Neural cell (in vitro differentiated cells): ENCODE measurements around the gene ADCY1. TPM values are rescaled to one million over a fixed set of nuclear protein-coding genes. Genes with fewer than 3 reads are reported as not detected.

Experiments used
- H2AFZ ChIP-seq: fragments of 200-600, 300-800 bp; sonication (generic), shearing (Covaris generic); 2 replicates; pipeline ENCODE4 v1.6.0; 2014; ENCODE audit warnings: low read depth, mild to moderate bottlenecking, antibody characterized with exemption, low read length, moderate library complexity
- H3F3A ChIP-seq: fragments of 200-600 bp; shearing (Covaris generic); 2 replicates; pipeline ENCODE4 v1.6.1; 2016; ENCODE audit warnings: mild to moderate bottlenecking, moderate library complexity, mixed read lengths, antibody characterized with exemption, low read length; ENCODE audit not compliant: insufficient read depth, poor library complexity, severe bottlenecking
- H3K27ac ChIP-seq: fragments of 200-600, 300-800 bp; sonication (generic), shearing (Covaris generic); 2 replicates; pipeline ENCODE4 v1.5.1; 2014; ENCODE audit warnings: mild to moderate bottlenecking, low read length, moderate library complexity
- H3K27me3 ChIP-seq: fragments of 300-800, 200-600 bp; sonication (generic), shearing (Covaris generic); 2 replicates; pipeline ENCODE4 v1.6.0; 2014; ENCODE audit warnings: mild to moderate bottlenecking, low read depth, low read length, moderate library complexity; ENCODE audit not compliant: insufficient read depth
- H3K36me3 ChIP-seq: fragments of 300-800, 200-600 bp; sonication (generic), shearing (Covaris generic); 2 replicates; pipeline ENCODE4 v1.5.1; 2014; ENCODE audit warnings: mild to moderate bottlenecking, antibody characterized with exemption, low read length, moderate library complexity; ENCODE audit not compliant: insufficient read depth
- H3K4me2 ChIP-seq: fragments of 300-800, 200-600 bp; sonication (generic), shearing (Covaris generic); 2 replicates; pipeline ENCODE4 v1.6.0; 2014; ENCODE audit warnings: mild to moderate bottlenecking, low read length
- H3K4me3 ChIP-seq: fragments of 300-800, 200-600 bp; sonication (generic), shearing (Covaris generic); 2 replicates; pipeline ENCODE4 v1.5.1; 2014; ENCODE audit warnings: mild to moderate bottlenecking, low read length, moderate library complexity
- H3K79me2 ChIP-seq: fragments of 200-600 bp; shearing (Covaris generic); replicated peaks from 2 replicates; pipeline ENCODE4 v1.6.0; 2014; ENCODE audit warnings: mild to moderate bottlenecking, low read length, moderate library complexity; ENCODE audit not compliant: insufficient read depth
- H3K9ac ChIP-seq: fragments of 300-800, 200-600 bp; sonication (generic), shearing (Covaris generic); 2 replicates; pipeline ENCODE4 v1.6.1; 2016; ENCODE audit warnings: mild to moderate bottlenecking, low read length, mixed read lengths
- H3K9me2 ChIP-seq: fragments of 200-600 bp; shearing (Covaris generic); 2 replicates; pipeline ENCODE4 v1.6.1; 2016; ENCODE audit warnings: mild to moderate bottlenecking, low read length, mixed read lengths; ENCODE audit not compliant: insufficient read depth
- H3K9me3 ChIP-seq: fragments of 200-600, 300-800 bp; sonication (generic), shearing (Covaris generic); 2 replicates; pipeline ENCODE4 v1.6.1; 2016; ENCODE audit warnings: mild to moderate bottlenecking, mixed run types, low read length, moderate library complexity, mixed read lengths
- H4K20me1 ChIP-seq: fragments of 200-600 bp; shearing (Covaris generic); 2 replicates; pipeline ENCODE4 v1.6.1; 2016; ENCODE audit warnings: mild to moderate bottlenecking, mixed run types; ENCODE audit not compliant: insufficient read depth
- CTCF ChIP-seq: fragments of 450-650 bp; IDR thresholded peaks from 2 replicates; pipeline ENCODE4 v1.5.1; 2014; ENCODE audit warnings: antibody characterized with exemption, mild to moderate bottlenecking, moderate library complexity; ENCODE audit not compliant: poor library complexity, severe bottlenecking
- EP300 ChIP-seq: fragments of 450-650 bp; conservative IDR thresholded peaks from 2 replicates; pipeline ENCODE4 v1.6.1; 2014; ENCODE audit warnings: antibody characterized with exemption, mild to moderate bottlenecking, moderate library complexity; ENCODE audit not compliant: poor library complexity, severe bottlenecking
- EZH2 ChIP-seq: fragments of 200-600, 300-800 bp; shearing (Covaris generic), sonication (generic); IDR thresholded peaks from 2 replicates; pipeline ENCODE4 v1.6.1; 2014; ENCODE audit warnings: antibody characterized with exemption, low read length, borderline replicate concordance, mild to moderate bottlenecking; ENCODE audit not compliant: insufficient read depth, poor library complexity, severe bottlenecking
- MXI1 ChIP-seq: fragments of 450-650 bp; conservative IDR thresholded peaks from 2 replicates; pipeline ENCODE4 v1.6.1; 2014; ENCODE audit warnings: antibody characterized with exemption, mild to moderate bottlenecking; ENCODE audit not compliant: poor library complexity, severe bottlenecking
- POLR2AphosphoS5 ChIP-seq: IDR thresholded peaks from 2 replicates; pipeline ENCODE4 v1.6.1; 2012
- RAD21 ChIP-seq: fragments of 450-650 bp; conservative IDR thresholded peaks from 2 replicates; pipeline ENCODE4 v1.6.1; 2014; ENCODE audit warnings: antibody characterized with exemption, mild to moderate bottlenecking, moderate library complexity
- REST ChIP-seq: IDR thresholded peaks from 2 replicates; pipeline ENCODE4 v1.6.1; 2012; ENCODE audit warnings: borderline replicate concordance
- SMC3 ChIP-seq: fragments of 450-650 bp; conservative IDR thresholded peaks from 2 replicates; pipeline ENCODE4 v1.6.1; 2014; ENCODE audit warnings: antibody characterized with exemption, mild to moderate bottlenecking, moderate library complexity; ENCODE audit not compliant: poor library complexity
- TAF1 ChIP-seq: IDR thresholded peaks from 2 replicates; pipeline ENCODE4 v1.6.1; 2012; ENCODE audit warnings: low read depth
- polyA plus RNA-seq: library from polyadenylated mRNA; depleted of rRNA; stranded (reverse); fragments of >200 nt; gene quantifications from 2 replicates; pipeline ENCODE4 v1.2.3, GENCODE V29; 2014

The ADCY1 gene
- polyA plus RNA-seq, 1 donor from 2014 or later: 14.8 TPM

- no peak overlapping the region for H3K27ac ChIP-seq
- H2AFZ ChIP-seq: no peak overlapping the region
- no peaks in the 10 kb centered on the region for H3K79me2 ChIP-seq
- no peaks in the 10 kb centered on the region for H3K9me2 ChIP-seq
- H3F3A ChIP-seq: no peaks in the 10 kb centered on the region
- H3K4me2 ChIP-seq: no peak overlapping the region
- H3K9me3 ChIP-seq: no peaks in the 10 kb centered on the region
- no peaks in the 10 kb centered on the region for H3K36me3 ChIP-seq
- no peak overlapping the region for H3K9ac ChIP-seq
- no peaks in the 10 kb centered on the region for H3K27me3 ChIP-seq
- no peaks in the 10 kb centered on the region for H4K20me1 ChIP-seq
- no peak overlapping the region for H3K4me3 ChIP-seq
- TF ChIP-seq TAF1 (no peak), POLR2AphosphoS5 (no peak), EP300 (no peak), EZH2 (no peak), REST (no peak), CTCF (no peak), MXI1 (no peak), SMC3 (no peak), RAD21 (no peak)
Measured at GRCh38 chr7:45710271-45711160, 136.3 kb downstream of the ADCY1 start.

- Histone ChIP-seq H3K4me3 (no peak overlapping the region), H3K36me3 (no peaks in the 10 kb centered on the region), H3K79me2 (no peaks in the 10 kb centered on the region), H3K4me2 (no peak overlapping the region), H3K9ac (no peak overlapping the region), H3K27me3 (no peaks in the 10 kb centered on the region), H3K9me2 (no peaks in the 10 kb centered on the region), H3K27ac (no peak overlapping the region), H3K9me3 (no peaks in the 10 kb centered on the region), H2AFZ (no peak overlapping the region), H4K20me1 (no peaks in the 10 kb centered on the region), H3F3A (no peaks in the 10 kb centered on the region)
- TF ChIP-seq MXI1 (no peak), REST (no peak), TAF1 (no peak), EP300 (no peak), SMC3 (no peak), POLR2AphosphoS5 (no peak), CTCF (no peak), RAD21 (no peak), EZH2 (no peak)
Measured at GRCh38 chr7:45711161-45711490, 137.0 kb downstream of the ADCY1 start.
